ENCODE measurements around the gene ESYT2.

The ESYT2 gene

GRCh38 chr7:158751751-158752150 lies 77.6 kb downstream of the ESYT2 start (continued):
- no peak for TF ChIP-seq ZNF777 (tag by site-specific recombination; IDR thresholded peaks at IDR 0.05; ENCODE audit: borderline replicate concordance)
- no peak for TF ChIP-seq HIC1 (tag by site-specific recombination; IDR thresholded peaks at IDR 0.05)

GRCh38 chr7:158751199-158751598 lies 78.1 kb downstream of the ESYT2 start:
- CTCF ChIA-PET = no interaction called here
- TF ChIP-seq ZNF16 (tag by site-specific recombination; IDR thresholded peaks at IDR 0.05; ENCODE audit: low read depth) (no peak), ZNF26 (tag by site-specific recombination; IDR thresholded peaks at IDR 0.05) (no peak), SP7 (tag by site-specific recombination; IDR thresholded peaks at IDR 0.05) (no peak), ZNF530 (tag by site-specific recombination; IDR thresholded peaks at IDR 0.05; ENCODE audit: low read depth) (no peak), ZNF24 (tag by site-specific recombination; IDR thresholded peaks at IDR 0.05) (no peak), ZNF175 (tag by site-specific recombination; IDR thresholded peaks at IDR 0.05) (no peak), SCRT1 (tag by site-specific recombination; IDR thresholded peaks at IDR 0.05; ENCODE audit: borderline replicate concordance) (no peak), ZNF558 (tag by site-specific recombination; IDR thresholded peaks at IDR 0.05) (no peak), ZNF274 (IDR thresholded peaks at IDR 0.05; ENCODE audit: low read length) (no peak), ZNF274 (tag by site-specific recombination; IDR thresholded peaks at IDR 0.05; ENCODE audit: borderline replicate concordance) (no peak), ZBTB49 (tag by site-specific recombination; IDR thresholded peaks at IDR 0.05; ENCODE audit: low read depth) (no peak), ZNF146 (tag by site-specific recombination; IDR thresholded peaks at IDR 0.05) (no peak), KLF1 (tag by site-specific recombination; IDR thresholded peaks at IDR 0.05) (no peak), ZNF777 (tag by site-specific recombination; IDR thresholded peaks at IDR 0.05; ENCODE audit: borderline replicate concordance) (no peak), ZNF19 (tag by site-specific recombination; IDR thresholded peaks at IDR 0.05; ENCODE audit: low read depth) (no peak), ZBTB48 (tag by site-specific recombination; IDR thresholded peaks at IDR 0.05) (no peak)
- TF ChIP-seq, protein P1, sequence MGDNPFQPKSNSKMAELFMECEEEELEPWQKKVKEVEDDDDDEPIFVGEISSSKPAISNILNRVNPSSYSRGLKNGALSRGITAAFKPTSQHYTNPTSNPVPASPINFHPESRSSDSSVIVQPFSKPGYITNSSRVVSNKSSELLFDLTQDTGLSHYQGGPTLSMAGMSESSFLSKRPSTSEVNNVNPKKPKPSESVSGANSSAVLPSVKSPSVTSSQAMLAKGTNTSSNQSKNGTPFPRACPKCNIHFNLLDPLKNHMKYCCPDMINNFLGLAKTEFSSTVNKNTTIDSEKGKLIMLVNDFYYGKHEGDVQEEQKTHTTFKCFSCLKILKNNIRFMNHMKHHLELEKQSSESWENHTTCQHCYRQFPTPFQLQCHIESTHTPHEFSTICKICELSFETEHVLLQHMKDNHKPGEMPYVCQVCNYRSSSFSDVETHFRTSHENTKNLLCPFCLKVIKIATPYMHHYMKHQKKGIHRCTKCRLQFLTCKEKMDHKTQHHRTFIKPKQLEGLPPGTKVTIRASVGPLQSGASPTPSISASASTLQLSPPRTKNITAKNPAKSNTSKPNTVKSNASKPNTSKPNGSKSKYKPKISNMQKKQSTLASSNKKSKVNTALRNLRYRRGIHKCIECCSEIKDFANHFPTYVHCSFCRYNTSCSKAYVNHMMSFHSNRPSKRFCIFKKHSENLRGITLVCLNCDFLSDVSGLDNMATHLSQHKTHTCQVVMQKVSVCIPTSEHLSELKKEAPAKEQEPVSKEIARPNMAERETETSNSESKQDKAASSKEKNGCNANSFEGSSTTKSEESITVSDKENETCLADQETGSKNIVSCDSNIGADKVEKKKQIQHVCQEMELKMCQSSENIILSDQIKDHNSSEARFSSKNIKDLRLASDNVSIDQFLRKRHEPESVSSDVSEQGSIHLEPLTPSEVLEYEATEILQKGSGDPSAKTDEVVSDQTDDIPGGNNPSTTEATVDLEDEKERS (tag by site-specific recombination; IDR thresholded peaks at IDR 0.05) = no peak
- TF ChIP-seq, protein P2, sequence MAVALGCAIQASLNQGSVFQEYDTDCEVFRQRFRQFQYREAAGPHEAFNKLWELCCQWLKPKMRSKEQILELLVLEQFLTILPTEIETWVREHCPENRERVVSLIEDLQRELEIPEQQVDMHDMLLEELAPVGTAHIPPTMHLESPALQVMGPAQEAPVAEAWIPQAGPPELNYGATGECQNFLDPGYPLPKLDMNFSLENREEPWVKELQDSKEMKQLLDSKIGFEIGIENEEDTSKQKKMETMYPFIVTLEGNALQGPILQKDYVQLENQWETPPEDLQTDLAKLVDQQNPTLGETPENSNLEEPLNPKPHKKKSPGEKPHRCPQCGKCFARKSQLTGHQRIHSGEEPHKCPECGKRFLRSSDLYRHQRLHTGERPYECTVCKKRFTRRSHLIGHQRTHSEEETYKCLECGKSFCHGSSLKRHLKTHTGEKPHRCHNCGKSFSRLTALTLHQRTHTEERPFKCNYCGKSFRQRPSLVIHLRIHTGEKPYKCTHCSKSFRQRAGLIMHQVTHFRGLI (tag by site-specific recombination; IDR thresholded peaks at IDR 0.05) = no peak
- Histone ChIP-seq H3K36me3 (ENCODE audit: control insufficient read depth in 2 of 2, insufficient read depth in 1 of 2, low read length in 2 of 2) (peaks cover 0 to 22% of the 10 kb centered on the region in 2 experiments; a peak in 2 of 3 replicates), H3K4me3 (ENCODE audit: low read depth, low read length) (no peak overlapping the region), H3K27ac (ENCODE audit: extremely low read depth, low read depth, low read length) (no peak overlapping the region), H3K9me3 (ENCODE audit: control insufficient read depth, insufficient read depth, low read depth, low read length) (no peaks in the 10 kb centered on the region), H3K4me1 (ENCODE audit: control insufficient read depth, insufficient read depth, low read length) (no peaks in the 10 kb centered on the region)
- POLR2A ChIA-PET = no interaction called here
